Loucy (cell line): ENCODE measurements around the gene SARNP.

Experiments used
- H2AFZ ChIP-seq: fragments of 200-600 bp; sonication (generic); 2 replicates; pipeline ENCODE4 v1.6.0; 2016; ENCODE audit warnings: antibody characterized with exemption, mild to moderate bottlenecking, low read length, moderate library complexity
- H3F3A ChIP-seq: fragments of 200-600 bp; 2 replicates; pipeline ENCODE4 v1.6.0; 2016; ENCODE audit warnings: antibody characterized with exemption, low read depth, mild to moderate bottlenecking
- H3K27me3 ChIP-seq: fragments of 200-600 bp; sonication (generic); 2 replicates; pipeline ENCODE4 v1.6.1; 2014; ENCODE audit warnings: low read length, mild to moderate bottlenecking; ENCODE audit not compliant: insufficient read depth, poor library complexity, severe bottlenecking
- H3K36me3 ChIP-seq: fragments of 200-600 bp; sonication (generic); 2 replicates; pipeline ENCODE4 v1.6.1; 2016; ENCODE audit warnings: low read length; ENCODE audit not compliant: insufficient read depth
- H3K4me1 ChIP-seq: fragments of 200-600 bp; sonication (generic); 2 replicates; pipeline ENCODE4 v1.5.1; 2014; ENCODE audit warnings: low read length, mild to moderate bottlenecking; ENCODE audit not compliant: insufficient read depth, poor library complexity, severe bottlenecking
- H3K4me2 ChIP-seq: fragments of 200-600 bp; sonication (generic); 2 replicates; pipeline ENCODE4 v1.6.0; 2014; ENCODE audit warnings: antibody characterized with exemption, low read length, low read depth, mild to moderate bottlenecking; ENCODE audit not compliant: poor library complexity, severe bottlenecking
- H3K4me3 ChIP-seq: fragments of 200-600 bp; sonication (generic); 2 replicates; pipeline ENCODE4 v1.5.1; 2014; ENCODE audit warnings: low read length, mild to moderate bottlenecking, mixed read lengths; ENCODE audit not compliant: poor library complexity, severe bottlenecking
- H3K79me2 ChIP-seq: fragments of 200-600 bp; sonication (generic); 2 replicates; pipeline ENCODE4 v1.6.1; 2014; ENCODE audit warnings: low read length; ENCODE audit not compliant: insufficient read depth
- H3K9ac ChIP-seq: fragments of 200-600 bp; sonication (generic); 2 replicates; pipeline ENCODE4 v1.6.0; 2014; ENCODE audit warnings: mild to moderate bottlenecking, low read depth, low read length, moderate library complexity; ENCODE audit not compliant: poor library complexity, severe bottlenecking
- H3K9me2 ChIP-seq: fragments of 200-600 bp; sonication (generic); replicated peaks from 2 replicates; pipeline ENCODE4 v1.6.1; 2016; ENCODE audit warnings: low read depth, low read length, mixed read lengths
- H3K9me3 ChIP-seq: fragments of 200-600 bp; sonication (generic); 2 replicates; pipeline ENCODE4 v1.6.1; 2014; ENCODE audit warnings: mild to moderate bottlenecking, antibody characterized with exemption, low read length, low read depth; ENCODE audit not compliant: insufficient read depth
- H4K20me1 ChIP-seq: fragments of 200-600 bp; sonication (generic); 2 replicates; pipeline ENCODE4 v1.6.0; 2014; ENCODE audit warnings: antibody characterized with exemption, low read length, mild to moderate bottlenecking; ENCODE audit not compliant: insufficient read depth, poor library complexity, severe bottlenecking
- EZH2phosphoT487 ChIP-seq: fragments of 200-600 bp; IDR thresholded peaks from 2 replicates; pipeline ENCODE4 v1.6.1; 2018; ENCODE audit warnings: antibody characterized with exemption, mild to moderate bottlenecking, moderate library complexity, borderline replicate concordance
- TF ChIP-seq, protein P1 (sequence below): fragments of 200-600 bp; sonication (generic); conservative IDR thresholded peaks from 2 replicates; pipeline ENCODE4 v1.5.1; 2014; ENCODE audit warnings: mild to moderate bottlenecking, antibody characterized with exemption, low read length

The SARNP gene

DNA sequence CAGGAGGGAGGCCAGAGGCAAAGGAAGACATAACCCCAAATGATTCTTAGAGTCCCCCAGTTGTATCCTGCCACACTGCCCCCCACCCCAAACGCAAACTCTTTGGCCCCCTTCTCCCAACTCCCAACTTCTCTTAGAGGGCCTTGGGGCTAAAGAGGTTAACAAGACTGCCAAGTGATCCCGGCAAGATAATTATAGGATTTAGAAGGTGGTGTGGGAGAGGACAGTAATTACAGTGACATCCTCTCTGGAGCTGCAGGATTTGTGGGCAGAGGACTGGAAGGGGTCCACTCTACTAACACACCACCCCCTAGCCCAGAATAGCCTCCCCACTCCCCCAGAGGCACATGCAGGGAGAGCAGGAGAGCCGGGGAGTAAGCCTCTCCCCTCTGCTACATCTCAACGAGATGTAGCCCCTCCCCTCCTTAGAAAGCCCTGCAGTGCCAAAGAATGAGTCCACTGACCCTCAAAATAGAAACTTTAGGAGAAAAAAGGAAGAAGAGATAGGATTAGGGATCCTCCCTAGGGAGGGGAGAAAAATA lies 79.9 kb downstream of the SARNP start:
- Histone ChIP-seq H3K79me2 (no peaks in the 10 kb centered on the region), H3K4me2 (peak overlapping the region; percentile 96), H3K9me2 (no peaks in the 10 kb centered on the region), H3K27me3 (no peaks in the 10 kb centered on the region), H3K9me3 (no peaks in the 10 kb centered on the region), H3K4me1 (peaks cover 25% of the 10 kb centered on the region), H3K36me3 (no peaks in the 10 kb centered on the region), H4K20me1 (no peaks in the 10 kb centered on the region), H3K4me3 (peak overlapping the region; percentile 82), H2AFZ (peak overlapping the region; percentile 83), H3K9ac (peak overlapping the region; percentile 63), H3F3A (no peaks in the 10 kb centered on the region)
- TF ChIP-seq, protein P1, sequence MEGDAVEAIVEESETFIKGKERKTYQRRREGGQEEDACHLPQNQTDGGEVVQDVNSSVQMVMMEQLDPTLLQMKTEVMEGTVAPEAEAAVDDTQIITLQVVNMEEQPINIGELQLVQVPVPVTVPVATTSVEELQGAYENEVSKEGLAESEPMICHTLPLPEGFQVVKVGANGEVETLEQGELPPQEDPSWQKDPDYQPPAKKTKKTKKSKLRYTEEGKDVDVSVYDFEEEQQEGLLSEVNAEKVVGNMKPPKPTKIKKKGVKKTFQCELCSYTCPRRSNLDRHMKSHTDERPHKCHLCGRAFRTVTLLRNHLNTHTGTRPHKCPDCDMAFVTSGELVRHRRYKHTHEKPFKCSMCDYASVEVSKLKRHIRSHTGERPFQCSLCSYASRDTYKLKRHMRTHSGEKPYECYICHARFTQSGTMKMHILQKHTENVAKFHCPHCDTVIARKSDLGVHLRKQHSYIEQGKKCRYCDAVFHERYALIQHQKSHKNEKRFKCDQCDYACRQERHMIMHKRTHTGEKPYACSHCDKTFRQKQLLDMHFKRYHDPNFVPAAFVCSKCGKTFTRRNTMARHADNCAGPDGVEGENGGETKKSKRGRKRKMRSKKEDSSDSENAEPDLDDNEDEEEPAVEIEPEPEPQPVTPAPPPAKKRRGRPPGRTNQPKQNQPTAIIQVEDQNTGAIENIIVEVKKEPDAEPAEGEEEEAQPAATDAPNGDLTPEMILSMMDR: no peak; the same call in 1 of the 2 replicates
- no peak for TF ChIP-seq EZH2phosphoT487

DNA sequence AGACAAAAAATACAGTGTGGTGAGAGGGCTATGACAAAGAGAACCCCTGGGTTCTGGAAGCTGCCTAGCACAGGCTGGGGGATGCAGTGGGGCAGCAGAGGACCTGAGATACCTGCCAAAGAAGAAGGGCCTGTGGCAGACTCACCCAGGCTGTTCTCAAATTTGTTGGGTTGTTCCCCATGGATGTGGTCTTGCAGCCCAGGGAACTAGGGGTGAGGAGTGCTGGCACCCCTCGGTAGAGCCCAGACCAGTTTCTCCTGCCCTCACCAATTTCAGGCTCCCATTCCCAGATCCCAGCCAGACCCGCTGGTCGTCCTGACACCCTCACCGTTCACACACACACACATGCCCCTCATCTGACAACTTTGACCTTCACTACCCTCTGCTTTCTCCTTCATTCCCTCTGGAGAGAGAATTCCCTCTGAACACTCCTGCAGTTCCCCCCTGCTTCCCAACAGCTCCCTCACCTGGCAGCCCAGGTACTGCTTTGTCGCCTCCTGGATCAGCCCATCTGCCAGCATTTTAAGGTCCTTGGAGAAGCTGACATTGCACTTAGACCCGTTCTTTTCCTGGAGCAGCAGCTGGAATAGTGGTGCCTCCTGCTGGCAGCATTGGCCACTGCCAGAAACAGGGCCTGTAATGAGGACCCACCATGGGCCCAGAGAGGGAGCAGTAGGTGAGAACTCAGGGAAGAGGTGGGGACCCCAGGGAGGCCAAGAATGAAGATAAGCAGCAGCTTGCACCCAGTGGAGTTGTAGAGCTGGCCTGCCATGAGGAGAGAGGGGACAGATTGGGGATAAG lies 80.5 kb downstream of the SARNP start:
- no peaks in the 10 kb centered on the region for H3F3A ChIP-seq
- H3K9me2 ChIP-seq: no peaks in the 10 kb centered on the region
- no peaks in the 10 kb centered on the region for H3K36me3 ChIP-seq
- no peak overlapping the region for H2AFZ ChIP-seq
- H3K9me3 ChIP-seq: no peaks in the 10 kb centered on the region
- H3K4me2 ChIP-seq: peak overlapping the region; percentile 96
- peaks cover 6% of the 10 kb centered on the region for H3K79me2 ChIP-seq
- peak overlapping the region; percentile 82 for H3K4me3 ChIP-seq
- H3K9ac ChIP-seq: peak overlapping the region; percentile 63
- H3K27me3 ChIP-seq: no peaks in the 10 kb centered on the region
- TF ChIP-seq, protein P1: peak; percentile 98
- no peak for TF ChIP-seq EZH2phosphoT487
- peaks cover 26% of the 10 kb centered on the region for H3K4me1 ChIP-seq
- H4K20me1 ChIP-seq: no peaks in the 10 kb centered on the region

DNA sequence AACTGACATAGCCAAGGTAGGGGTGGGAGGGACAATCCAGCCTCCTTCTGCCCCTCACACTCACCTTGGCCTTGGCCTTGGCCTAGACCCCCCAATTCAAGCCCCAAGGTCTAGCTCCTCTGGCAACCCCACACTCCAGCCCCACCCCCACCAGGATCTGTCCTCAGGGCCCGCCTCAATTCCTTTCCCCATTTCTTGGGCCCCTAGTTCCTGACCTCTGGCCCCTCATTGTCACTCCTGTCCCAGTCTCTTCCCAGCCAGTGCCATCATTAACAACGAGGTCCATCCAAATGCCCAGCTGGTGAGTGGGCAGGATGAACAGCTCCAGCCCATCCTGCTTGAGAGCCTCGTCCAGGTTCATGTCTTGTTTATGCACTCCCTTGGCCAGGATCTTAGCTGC lies 81.4 kb downstream of the SARNP start:
- H3K9me3 ChIP-seq: no peaks in the 10 kb centered on the region
- no peak overlapping the region for H3K9ac ChIP-seq

More for the DNA sequence above, 81.4 kb downstream of the SARNP start:
- Histone ChIP-seq H3K4me1 (peaks cover 25% of the 10 kb centered on the region), H3K9me2 (no peaks in the 10 kb centered on the region), H3K27me3 (no peaks in the 10 kb centered on the region), H3K4me2 (no peak overlapping the region), H3K79me2 (peaks cover 9% of the 10 kb centered on the region), H2AFZ (no peak overlapping the region), H3K36me3 (no peaks in the 10 kb centered on the region), H4K20me1 (no peaks in the 10 kb centered on the region), H3K4me3 (no peak overlapping the region), H3F3A (no peaks in the 10 kb centered on the region)
- TF ChIP-seq, protein P1: no peak
